Lung (tissue), 12 donors: ENCODE results near the gene HMGB2. TPM values are rescaled to one million over a fixed set of nuclear protein-coding genes. Genes with fewer than 3 reads are reported as not detected.

ENCODE experiments used
- ATAC-seq: fragments of 200-7000 bp; cut with Tn5 transposase; one replicate; pipeline ENCODE4 v1.9.1; 2020; ENCODE audit warnings: moderate number of reproducible peaks; ENCODE audit not compliant: insufficient read depth, low FRiP score
- DNase-seq, 3 donors: peaks; one replicate each; pipeline ENCODE4 v3.0.0-alpha.2; 2013 to 2017
- H3K27ac ChIP-seq, 2 donors: one replicate each; pipeline ENCODE4 v1.5.1; 2013; ENCODE audit warnings: mild to moderate bottlenecking in 2 of 2, moderate library complexity in 2 of 2, control low read depth in 1 of 2, inconsistent platforms in 1 of 2, low read depth in 1 of 2, low read length in 1 of 2
- H3K27me3 ChIP-seq, 3 donors: one replicate each; pipeline ENCODE4 v1.5.1; 2013; ENCODE audit warnings: low read length in 2 of 3; ENCODE audit not compliant: control insufficient read depth in 3 of 3, insufficient read depth in 3 of 3
- H3K36me3 ChIP-seq, 4 donors: one replicate each; pipeline ENCODE4 v1.5.1; 2013; ENCODE audit warnings: low read length in 4 of 4, mild to moderate bottlenecking in 1 of 4, moderate library complexity in 1 of 4; ENCODE audit not compliant: control insufficient read depth in 4 of 4, insufficient read depth in 4 of 4
- H3K4me1 ChIP-seq, 5 donors: one replicate each; pipeline ENCODE4 v1.5.1; 2013; ENCODE audit warnings: low read length in 5 of 5, mild to moderate bottlenecking in 2 of 5, moderate library complexity in 1 of 5; ENCODE audit not compliant: control insufficient read depth in 5 of 5, insufficient read depth in 5 of 5
- H3K4me3 ChIP-seq: one replicate; pipeline ENCODE4 v1.5.1; 2013; ENCODE audit warnings: mild to moderate bottlenecking, control low read depth, moderate library complexity
- H3K9ac ChIP-seq, 2 donors: one replicate each; pipeline ENCODE4 v1.5.1; 2013; ENCODE audit warnings: low read length in 2 of 2, control low read depth in 1 of 2; ENCODE audit not compliant: insufficient read depth in 1 of 2
- H3K9me3 ChIP-seq, 4 donors: one replicate each; pipeline ENCODE4 v1.5.1; 2013; ENCODE audit warnings: low read length in 3 of 4, mild to moderate bottlenecking in 1 of 4, moderate library complexity in 1 of 4; ENCODE audit not compliant: control insufficient read depth in 4 of 4, insufficient read depth in 3 of 4
- CTCF ChIP-seq: IDR thresholded peaks from 2 replicates; pipeline ENCODE4 v1.5.1; 2012; ENCODE audit warnings: mild to moderate bottlenecking; ENCODE audit errors: control extremely low read depth, extremely low read depth
- WGBS, 2 donors: extraction: QIAGEN DNeasy Blood & Tissue Kit; methylation state at CpG; one replicate each; pipeline ENCODE4 v1.1.7; 2013; 5-methylcytosine and 5-hydroxymethylcytosine counted together
- polyA plus RNA-seq, 2 donors: library from polyadenylated mRNA; stranded (reverse); fragments of 200-250 nt; gene quantifications; one replicate each; pipeline ENCODE4 v1.2.1, GENCODE V29; 2013
- total RNA-seq, 2 donors: library from RNA; depleted of rRNA in 1 of 2; stranded (reverse); fragments of >200 nt in 1 of 2; gene quantifications; one replicate each; pipeline ENCODE4 v1.2.1, GENCODE V29; 2014 to 2021
- donor health status: control.
- donor health status: control.
- donor health status: Bipolar disorder and iron deficiency.
- donor health status: healthy.
- donor health status: DM: yes; HTN: yes; CAD: no.

HMGB2 gene
- total and polyA plus RNA-seq, 4 donors, result 57.9 to 187 (median 105) TPM

GRCh38 chr4:173367946-173368345 is 33.8 kb upstream of the HMGB2 start:
- TF ChIP-seq CTCF, result no peak
- Histone ChIP-seq H3K9ac (peak overlapping the region in 1 of 2 donors; percentile 29), H3K36me3 (no peaks in the 10 kb centered on the region), H3K27ac (no peak overlapping the region), H3K4me1 (peaks cover 0 to 2% (median 0%) of the 10 kb centered on the region in 5 donors), H3K27me3 (no peaks in the 10 kb centered on the region), H3K9me3 (no peaks in the 10 kb centered on the region), H3K4me3 (no peak overlapping the region)
- DNase-seq (peak in 2 of 3 donors; percentile 39 to 48), ATAC-seq (no peak)
- 67 to 73% methylated on average over 4 of the region's 4 CpGs for WGBS, 2 donors

GRCh38 chr4:173367285-173367684 is 33.1 kb upstream of the HMGB2 start:
- peaks cover 0 to 2% (median 0%) of the 10 kb centered on the region in 5 donors for H3K4me1 ChIP-seq
- no peaks in the 10 kb centered on the region for H3K27me3 ChIP-seq
- ATAC-seq (no peak), DNase-seq (peak in 2 of 3 donors; percentile 17 to 19)
- TF ChIP-seq CTCF, result no peak
- H3K9ac ChIP-seq, result no peak overlapping the region
- no peaks in the 10 kb centered on the region for H3K36me3 ChIP-seq
- no peak overlapping the region for H3K4me3 ChIP-seq
- H3K9me3 ChIP-seq, result no peaks in the 10 kb centered on the region
- no peak overlapping the region for H3K27ac ChIP-seq

GRCh38 chr4:173365359-173365996 is 31.3 kb upstream of the HMGB2 start:
- Histone ChIP-seq H3K9me3 (no peaks in the 10 kb centered on the region), H3K4me1 (peaks cover 0 to 2% (median 0%) of the 10 kb centered on the region in 5 donors), H3K4me3 (no peak overlapping the region), H3K9ac (no peak overlapping the region), H3K36me3 (no peaks in the 10 kb centered on the region), H3K27ac (no peak overlapping the region), H3K27me3 (no peaks in the 10 kb centered on the region)
- ATAC-seq, result no peak
- no peak for DNase-seq
- WGBS, 2 donors, result 29 to 32% methylated on average over 2 of the region's 2 CpGs
- no peak for TF ChIP-seq CTCF

GRCh38 chr4:173362666-173363065 is 28.5 kb upstream of the HMGB2 start:
- no peak overlapping the region for H3K4me3 ChIP-seq
- no peaks in the 10 kb centered on the region for H3K9me3 ChIP-seq
- no peaks in the 10 kb centered on the region for H3K36me3 ChIP-seq
- H3K27ac ChIP-seq, result no peak overlapping the region
- peaks cover 0 to 2% (median 0%) of the 10 kb centered on the region in 5 donors for H3K4me1 ChIP-seq
- ATAC-seq (no peak), DNase-seq (no peak)
- H3K27me3 ChIP-seq, result no peaks in the 10 kb centered on the region
- WGBS, 2 donors, result 91 to 94% methylated on average over 3 of the region's 3 CpGs
- H3K9ac ChIP-seq, result no peak overlapping the region
- TF ChIP-seq CTCF, result no peak
